Posterior cingulate gyrus (tissue), 11 donors: ENCODE data around the gene MRAS.
"Not testable (repeated sequence)": the region's sequence is repeated elsewhere in the genome, so short reads cannot be mapped to it uniquely, and the experiment has no call there.

Experiments used
- DNase-seq, 10 donors: peaks; one replicate each; pipeline versions ENCODE4 v3.0.0 to v3.0.0-alpha.2; 2020 to 2021; ENCODE audit warnings: mixed read lengths in 3 of 10
- intact Hi-C: fragments of 100-400 bp; cut with DNase I; formaldehyde crosslinking; loops from one replicate; pipeline ENCODE4 v1.15.1; 2023

MRAS gene

DNA sequence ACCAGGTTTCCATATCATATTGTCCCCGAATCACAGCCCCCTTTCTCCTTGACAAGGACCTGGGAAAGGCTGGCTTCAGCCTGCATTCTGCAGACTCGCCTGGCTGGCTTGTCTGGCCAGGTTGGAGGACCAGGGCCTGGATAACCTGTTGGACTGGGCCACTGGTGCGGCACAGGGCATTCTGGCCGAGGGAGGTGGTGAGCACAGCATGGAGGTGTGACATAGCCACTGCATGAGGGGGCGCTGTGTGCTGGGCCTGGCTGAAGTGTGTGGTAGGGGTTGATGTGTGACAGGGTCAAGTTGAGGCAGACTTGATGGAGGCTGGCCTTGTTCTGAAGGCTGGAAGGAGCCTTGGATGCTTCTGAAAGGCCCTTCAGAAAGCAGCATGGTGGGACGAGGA is 88.9 kb downstream of the MRAS start:
- intact Hi-C loops = no loop called here
- no peak for DNase-seq

DNA sequence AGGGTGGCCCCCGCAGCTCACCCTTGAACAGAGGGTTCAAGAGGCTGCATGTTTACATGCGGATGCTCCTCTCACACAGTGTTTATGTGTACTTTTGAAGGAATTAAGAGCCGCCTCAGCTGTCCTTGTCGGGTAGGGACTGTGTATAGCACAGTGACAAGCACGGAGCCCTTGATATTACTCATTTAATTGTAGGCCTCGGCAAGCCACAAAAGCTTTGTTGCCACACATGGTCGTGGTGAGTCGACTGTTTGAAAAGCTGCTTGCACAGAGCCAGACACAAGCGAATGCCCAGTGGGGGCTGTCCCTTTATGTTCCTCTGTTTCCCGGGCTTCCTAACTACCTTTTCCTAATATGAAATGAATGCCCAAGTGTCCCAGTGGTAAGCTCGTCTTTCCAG is 90.5 kb downstream of the MRAS start:
- no peak for DNase-seq
- intact Hi-C loops = no loop called here

DNA sequence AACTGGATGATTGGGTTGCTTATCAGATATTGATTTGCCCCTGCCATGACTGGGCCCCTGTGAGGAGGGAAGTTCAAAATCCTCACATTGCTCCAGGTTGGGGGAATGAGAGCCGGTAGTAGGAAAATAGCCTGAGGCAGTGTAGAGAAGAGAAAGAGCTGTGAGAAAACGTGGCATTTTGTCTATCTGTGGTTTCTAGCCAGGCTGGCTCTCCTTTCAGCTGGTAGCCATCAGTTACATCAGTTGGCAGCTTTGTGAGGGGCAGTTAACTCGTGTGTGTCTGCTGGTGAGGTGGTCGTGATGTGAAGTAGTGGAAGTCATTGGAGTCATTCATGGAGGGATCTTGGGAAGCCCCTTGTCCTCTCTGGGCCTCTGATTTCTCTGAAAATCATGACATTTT is 91.3 kb downstream of the MRAS start:
- DNase-seq = no peak
- intact Hi-C loops = no loop called here

DNA sequence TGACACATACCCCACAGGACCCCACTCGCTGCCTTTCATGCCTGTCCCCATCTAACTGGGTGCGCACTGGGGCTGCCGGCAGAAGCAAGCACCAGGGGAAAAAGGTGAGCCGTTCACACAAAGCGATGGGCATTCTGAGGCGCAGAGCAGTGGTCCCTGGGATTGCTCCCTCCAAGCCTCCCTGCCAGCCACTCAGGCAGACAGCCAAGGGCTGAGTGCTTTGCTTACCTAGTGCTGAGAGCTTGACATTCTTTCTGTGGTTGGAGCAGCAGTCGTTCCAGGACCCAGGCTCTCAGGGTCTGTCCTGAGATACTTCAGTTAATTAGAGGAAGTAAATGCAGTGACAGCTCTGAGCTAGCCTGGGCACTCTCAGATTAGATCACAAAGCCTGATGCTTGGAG is 91.7 kb downstream of the MRAS start:
- intact Hi-C loops = no loop called here
- peak in 1 of 10 donors; percentile 62 for DNase-seq

DNA sequence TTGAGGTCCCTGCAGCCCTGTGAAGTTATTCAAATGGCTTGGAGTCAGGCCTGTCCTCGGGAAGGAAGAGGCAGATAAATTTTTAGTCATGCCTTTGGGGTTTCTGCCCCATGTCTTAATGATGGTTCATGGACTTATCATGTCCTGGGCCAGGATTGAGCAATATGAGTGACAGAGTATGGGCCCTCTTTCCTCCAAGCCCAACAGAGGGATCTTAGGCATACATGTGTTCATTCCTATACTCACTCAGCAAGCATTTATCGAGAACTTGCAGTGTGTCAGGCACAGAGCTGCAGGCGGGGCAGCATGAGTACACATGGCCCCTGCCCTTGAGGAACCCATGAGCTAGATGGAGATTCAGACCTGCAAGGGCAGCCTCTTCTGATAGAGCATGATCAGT is 92.2 kb downstream of the MRAS start:
- peak in 1 of 10 donors; percentile 41 for DNase-seq
- intact Hi-C loops = no loop called here

DNA sequence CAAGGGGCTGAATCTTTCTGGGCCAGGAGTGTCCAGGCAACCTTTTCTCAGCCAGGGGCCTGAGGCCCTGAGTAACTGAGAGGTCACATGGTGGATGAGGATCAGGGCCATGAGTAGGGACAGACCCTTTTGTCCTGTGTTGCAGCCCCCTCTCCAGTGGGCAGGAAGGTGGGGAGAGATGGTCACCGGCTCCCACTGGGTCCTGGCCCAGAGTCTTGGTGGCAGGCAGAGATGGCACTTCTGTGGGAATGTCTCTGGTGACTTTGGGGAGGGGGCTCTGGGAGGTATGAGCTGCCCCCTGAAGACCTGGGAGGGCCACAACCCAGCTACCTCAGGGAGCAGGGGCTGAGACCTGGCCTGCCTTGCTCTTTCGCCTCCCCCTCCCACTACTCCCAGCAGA is 92.9 kb downstream of the MRAS start:
- intact Hi-C loops = no loop called here
- peak in 1 of 10 donors; percentile 50 for DNase-seq

DNA sequence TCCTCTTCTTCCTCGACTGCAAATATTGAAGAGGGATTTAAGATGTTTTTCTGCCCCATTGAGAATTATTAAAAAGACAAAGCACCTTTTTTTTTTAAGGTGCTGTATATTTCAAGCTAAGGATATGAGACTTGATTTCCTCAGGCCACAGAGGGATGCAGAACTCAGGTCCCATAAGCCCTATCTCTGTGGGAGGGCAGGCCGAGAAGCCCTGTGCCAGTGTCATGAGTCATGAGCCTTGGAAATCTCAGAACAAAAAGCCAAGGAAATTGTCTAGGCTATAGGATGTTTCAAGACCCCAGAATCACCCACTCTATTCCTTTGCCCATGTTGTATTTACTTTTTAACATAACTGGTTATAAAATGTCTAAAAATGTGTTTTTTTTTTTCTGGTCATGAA is 93.4 kb downstream of the MRAS start:
- intact Hi-C loops = no loop called here
- peak in 1 of 10 donors; percentile 46 for DNase-seq

DNA sequence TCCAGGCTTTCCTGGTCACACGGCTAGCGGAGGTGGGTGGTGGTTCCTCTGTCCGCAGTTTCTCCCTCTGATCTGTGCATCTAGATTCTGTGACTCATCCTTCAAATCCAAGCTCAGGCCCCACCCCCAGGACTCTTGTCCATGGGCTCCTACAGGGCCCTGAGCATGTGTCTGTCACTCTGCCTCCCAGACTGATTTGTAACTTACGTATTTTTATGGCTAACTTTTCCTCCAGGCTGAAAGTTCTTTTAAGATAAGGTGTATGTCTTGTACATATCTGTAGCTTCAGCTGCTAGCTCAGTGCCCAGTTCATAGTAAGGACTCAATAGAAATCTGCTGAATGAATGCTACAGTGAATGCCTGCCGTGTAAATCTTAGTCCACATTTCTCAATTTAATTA is 94.1 kb downstream of the MRAS start:
- intact Hi-C loops = no loop called here
- DNase-seq = peak in 2 of 10 donors; percentile 42 to 66

DNA sequence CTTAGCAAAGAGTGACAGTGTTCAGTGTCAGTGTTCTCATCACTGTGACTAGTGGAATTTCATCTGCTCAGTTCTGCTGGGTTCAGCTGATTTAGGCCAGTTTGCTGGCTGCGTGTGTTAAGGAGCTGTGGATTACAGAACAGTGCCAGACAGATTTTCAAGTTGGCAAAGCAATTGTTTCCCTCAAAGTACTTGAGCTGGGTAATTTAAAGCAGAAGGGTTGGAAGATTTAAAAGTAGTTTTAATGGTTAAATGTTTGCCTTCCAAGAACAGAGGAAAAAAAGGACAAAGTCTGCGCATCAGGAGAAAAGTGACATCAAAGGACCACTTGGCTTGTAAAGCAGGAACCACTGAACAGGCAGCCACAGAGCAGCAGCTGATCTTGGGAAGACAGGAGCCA is 94.7 kb downstream of the MRAS start:
- intact Hi-C loops = no loop called here
- DNase-seq = peak in 1 of 10 donors; percentile 9

DNA sequence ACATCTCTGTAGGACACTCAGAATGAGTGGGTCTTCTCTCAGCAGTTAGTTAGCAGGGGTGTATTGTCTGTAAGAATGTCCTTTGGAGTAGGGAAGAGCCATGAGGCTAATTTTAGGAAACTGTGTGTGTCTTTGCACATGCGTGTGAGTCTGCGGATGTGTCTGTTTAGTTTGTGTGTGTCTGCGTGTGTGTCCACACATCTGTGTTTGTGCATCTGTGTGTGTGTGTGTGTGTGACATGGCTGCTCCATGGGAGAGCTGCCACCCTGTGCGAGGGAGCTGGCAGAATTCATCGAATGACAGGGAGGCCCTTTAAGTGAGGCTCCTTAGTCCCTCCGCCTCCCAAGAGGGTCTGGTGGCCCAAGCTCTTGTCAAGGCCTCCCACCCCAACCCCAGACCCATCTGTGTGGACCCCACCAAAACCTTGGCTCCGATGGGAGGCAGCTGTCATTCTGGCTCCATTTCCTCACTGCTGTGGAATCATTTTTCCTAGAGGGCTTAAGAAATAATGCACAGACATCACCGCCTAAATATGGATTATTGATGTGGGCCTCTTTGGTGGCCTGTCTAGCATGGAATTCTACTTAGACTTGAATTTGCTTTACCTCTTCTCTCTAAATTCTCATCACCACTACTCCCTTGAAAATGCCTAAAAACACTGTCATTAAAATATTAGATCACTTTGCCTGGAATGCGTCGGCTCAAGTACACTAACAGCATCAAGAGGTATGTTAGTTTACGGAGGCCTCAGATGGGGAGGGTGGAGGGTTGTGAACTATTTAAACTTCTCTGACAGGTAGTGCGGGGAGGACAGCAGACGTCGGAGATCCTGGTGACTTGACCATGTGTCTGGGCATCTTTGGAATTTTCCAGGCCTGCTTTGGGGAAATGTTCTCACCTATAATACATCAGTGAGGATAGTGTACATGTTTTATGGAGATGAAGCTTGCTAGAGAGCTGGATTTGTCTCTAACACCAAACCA is 95.4 kb downstream of the MRAS start:
- DNase-seq = peak in 2 of 10 donors; percentile 31 to 57
- intact Hi-C loops = no loop called here

DNA sequence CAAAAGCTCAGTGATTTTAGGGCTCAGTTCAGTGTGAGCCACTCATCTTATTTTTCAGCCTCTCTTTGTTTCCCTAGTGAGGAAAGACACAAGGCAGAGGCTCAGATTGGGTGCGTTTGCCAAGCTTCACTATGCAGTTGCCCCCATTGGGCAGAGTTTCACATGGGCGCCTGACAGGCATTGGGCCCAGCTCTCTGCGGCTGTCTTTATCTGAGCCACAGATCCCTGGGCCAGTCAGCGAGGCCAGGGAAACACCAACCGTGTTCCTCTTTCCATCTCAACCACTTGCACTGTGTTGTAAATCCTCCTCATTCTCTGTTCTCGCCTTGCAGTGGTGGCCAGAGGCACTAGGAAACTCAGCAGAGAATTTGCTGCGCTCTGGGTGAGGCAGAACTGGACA is 96.9 kb downstream of the MRAS start:
- intact Hi-C loops = no loop called here
- peak in 2 of 10 donors; percentile 45 to 78 for DNase-seq

DNA sequence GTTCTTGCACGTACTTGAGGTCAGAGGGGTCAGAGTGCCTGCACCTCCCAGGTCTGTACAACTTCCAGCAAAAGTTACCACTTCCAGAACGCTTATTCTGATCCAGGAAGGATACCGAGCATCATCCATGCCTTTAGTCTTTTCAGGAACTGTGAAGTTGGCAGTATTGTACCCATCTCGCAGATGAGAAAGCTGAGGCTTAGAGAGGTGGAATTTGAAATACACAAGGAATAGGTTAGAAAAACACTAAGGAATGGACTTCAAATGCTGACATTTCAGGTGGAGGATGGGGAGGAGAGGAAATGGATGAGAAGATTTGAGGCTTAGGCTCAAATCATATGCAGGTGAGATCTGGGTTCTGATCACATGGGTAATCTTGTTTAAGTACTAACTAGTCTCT is 97.3 kb downstream of the MRAS start:
- DNase-seq = no peak

DNA sequence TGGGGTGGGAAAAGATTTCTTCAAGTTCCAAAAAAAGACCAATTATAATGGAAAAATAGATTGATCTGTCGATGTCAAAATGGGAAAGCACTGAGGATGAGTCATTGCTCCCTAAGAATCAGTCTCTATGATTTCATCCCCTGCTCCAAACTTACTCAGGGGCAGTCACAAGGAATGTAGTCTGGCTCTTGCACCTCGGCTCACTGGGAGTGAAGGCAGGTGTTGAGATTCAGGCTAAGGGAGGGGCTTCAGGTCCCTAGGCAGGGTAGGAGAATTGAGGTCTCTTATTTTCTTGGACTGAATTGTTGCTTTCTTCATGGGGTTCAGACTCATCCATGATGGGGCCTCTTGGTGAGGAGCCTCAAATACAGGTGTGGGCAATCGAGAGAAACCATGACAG is 100.3 kb downstream of the MRAS start:
- intact Hi-C loops = no loop called here
- DNase-seq = peak in 1 of 10 donors; percentile 57

More for the DNA sequence above, 97.3 kb downstream of the MRAS start:
- intact Hi-C loops = no loop called here

DNA sequence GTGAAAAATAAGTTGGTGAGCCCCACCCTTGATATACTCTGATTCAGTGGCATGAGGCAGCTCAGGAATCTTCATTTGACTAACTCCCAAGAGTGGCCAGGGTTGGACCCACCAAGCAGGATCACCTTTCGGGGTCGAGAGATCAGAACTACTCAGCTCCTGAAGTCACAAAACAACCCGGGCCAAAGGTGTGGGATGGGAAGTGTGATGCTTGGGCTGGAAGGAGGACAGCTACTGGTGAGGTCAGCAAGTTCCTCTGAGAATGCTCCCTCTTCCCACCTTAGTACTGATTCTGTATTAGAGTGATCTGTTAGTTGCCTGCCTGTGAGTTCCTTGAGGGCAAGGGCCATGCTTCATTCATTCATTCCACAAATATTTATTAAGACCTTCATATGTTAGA is 101.1 kb downstream of the MRAS start:
- DNase-seq = peak in 2 of 10 donors; percentile 9 to 56
- intact Hi-C loops = no loop called here

DNA sequence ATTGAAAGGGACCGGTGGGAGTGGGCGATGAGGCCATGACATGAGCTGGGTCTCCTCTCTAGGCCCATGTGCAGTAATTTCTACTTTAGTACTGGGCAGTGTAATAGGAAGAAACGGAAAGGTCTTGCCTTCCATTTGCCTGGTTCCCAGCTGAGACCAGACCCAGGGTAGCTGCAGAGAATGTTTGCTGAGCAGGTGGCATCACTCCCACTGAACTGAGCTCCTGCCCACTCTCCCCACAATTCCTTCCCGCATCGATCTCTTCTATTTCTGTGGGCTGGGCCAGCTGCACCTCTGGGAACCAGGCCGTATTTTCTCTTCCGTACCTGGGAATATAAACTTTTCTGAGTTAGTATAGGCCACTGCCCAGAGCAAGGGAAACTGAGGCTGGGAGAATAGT is 101.8 kb downstream of the MRAS start:
- peak in 2 of 10 donors; percentile 42 to 44 for DNase-seq

DNA sequence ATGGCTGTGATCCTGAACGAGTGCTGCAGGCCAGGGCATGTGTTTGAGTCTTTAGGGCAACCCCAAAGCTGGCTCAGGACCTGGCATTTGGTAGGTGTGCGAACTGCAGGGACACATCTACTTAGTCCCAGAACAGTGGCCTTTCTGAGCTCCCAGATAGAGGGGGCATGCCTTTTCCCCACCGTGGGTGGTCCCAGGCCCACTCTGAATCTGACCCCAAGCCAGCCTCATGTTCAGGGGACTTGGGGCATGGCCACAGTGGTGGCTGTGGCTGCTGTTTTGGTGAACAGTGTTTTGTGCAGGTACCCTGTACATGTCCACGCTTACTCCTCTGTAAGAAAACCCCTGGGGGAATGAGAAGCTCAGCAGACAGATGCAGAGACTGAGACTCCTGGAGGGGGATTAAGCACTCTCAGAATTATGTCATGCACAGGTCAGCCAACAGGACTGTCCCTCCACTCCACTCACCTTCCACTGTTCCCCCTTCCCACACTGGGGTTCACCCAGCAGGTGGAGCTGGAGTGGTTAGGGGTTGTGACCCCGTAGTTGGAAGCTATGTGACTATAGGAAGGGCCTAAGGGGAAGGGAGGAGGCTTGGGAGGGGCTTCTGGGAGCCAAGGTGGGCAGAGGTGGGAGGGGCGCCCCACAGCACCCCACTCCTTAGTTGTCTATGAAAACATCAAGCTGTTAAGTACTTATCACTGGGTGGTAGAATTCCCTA is 102.5 kb downstream of the MRAS start:
- peak in 2 of 10 donors; percentile 16 to 37 for DNase-seq
- intact Hi-C loops = no loop called here

More for the DNA sequence above, 101.8 kb downstream of the MRAS start:
- intact Hi-C loops = no loop called here

DNA sequence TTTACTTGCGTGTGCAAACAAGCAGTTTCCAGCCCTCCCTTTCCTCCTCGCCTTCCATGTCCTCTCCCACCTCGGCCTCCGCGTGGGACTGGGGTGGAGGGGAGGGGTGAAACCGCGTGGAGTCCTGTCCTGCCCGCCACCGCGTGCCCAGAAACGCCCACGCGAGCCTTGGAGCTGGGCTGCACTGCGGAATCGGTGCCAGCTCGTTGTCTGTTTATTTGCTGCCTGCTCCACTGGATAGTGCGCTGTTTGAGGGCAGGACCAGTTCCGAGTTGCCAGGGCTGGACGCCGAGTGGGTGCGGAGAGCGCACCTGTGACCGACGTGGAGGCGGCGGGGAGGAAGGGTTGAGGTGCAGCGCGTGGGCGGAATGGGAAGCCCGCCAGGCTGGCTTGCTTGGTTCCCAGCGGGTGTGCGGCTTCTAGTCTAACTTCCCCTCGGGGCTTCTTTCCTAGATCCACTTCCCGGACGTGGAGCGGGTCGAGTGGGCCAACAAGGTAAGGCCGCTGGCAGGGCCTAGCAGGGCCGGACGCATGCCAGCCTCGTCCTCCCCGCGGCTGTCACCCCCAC is 103.3 kb downstream of the MRAS start:
- peak in 2 of 10 donors; percentile 65 to 79 for DNase-seq
- intact Hi-C loops = no loop called here

DNA sequence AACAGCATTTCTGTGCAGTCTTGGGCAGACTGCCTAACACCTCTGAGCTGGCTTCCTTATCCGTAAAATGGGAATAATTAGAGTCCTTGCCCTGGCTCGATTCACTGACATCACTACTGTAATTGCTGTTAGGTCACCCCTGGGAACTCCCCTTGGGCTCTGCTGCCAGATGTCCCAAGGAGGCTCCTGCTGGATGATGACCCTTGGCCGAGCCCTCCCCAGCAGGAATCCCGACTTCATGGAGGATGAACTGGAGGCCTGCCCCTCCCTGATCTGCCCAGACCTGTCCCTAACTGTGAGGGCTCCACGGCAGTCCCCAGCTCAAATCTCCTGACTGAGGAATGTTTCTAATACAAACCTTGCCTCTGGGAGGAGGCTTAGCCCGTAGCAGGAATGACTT is 104.1 kb downstream of the MRAS start:
- no peak for DNase-seq
- intact Hi-C loops = no loop called here

DNA sequence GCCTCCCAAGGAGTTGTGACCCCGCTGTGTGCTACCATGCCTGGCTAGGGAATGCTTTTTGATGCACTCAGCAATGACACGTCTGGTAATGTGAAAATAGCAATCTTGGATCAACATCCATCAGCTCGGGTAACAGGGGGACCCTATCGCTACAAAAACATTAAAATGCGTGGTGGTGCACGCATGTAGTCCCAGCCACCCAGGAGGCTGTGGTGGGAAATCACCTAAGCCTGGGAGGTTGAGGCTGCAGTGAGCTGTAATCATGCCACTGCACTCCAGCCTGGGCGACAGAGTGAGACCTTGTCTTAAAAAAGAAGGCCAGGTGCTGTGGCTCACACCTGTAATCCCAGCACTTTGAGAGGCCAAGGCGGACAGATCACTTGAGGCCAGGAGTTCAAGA is 105.6 kb downstream of the MRAS start:
- DNase-seq, intact Hi-C loops: not testable (repeated sequence)
